Loucy (cell line): Measurements from ENCODE around the gene HDHD5.

Source experiments
- H2AFZ ChIP-seq: fragments of 200-600 bp; sonication (generic); 2 replicates; pipeline ENCODE4 v1.6.0; 2016; ENCODE audit warnings: antibody characterized with exemption, mild to moderate bottlenecking, low read length, moderate library complexity
- H3F3A ChIP-seq: fragments of 200-600 bp; 2 replicates; pipeline ENCODE4 v1.6.0; 2016; ENCODE audit warnings: antibody characterized with exemption, low read depth, mild to moderate bottlenecking
- H3K27me3 ChIP-seq: fragments of 200-600 bp; sonication (generic); 2 replicates; pipeline ENCODE4 v1.6.1; 2014; ENCODE audit warnings: low read length, mild to moderate bottlenecking; ENCODE audit not compliant: insufficient read depth, poor library complexity, severe bottlenecking
- H3K36me3 ChIP-seq: fragments of 200-600 bp; sonication (generic); 2 replicates; pipeline ENCODE4 v1.6.1; 2016; ENCODE audit warnings: low read length; ENCODE audit not compliant: insufficient read depth
- H3K4me1 ChIP-seq: fragments of 200-600 bp; sonication (generic); 2 replicates; pipeline ENCODE4 v1.5.1; 2014; ENCODE audit warnings: low read length, mild to moderate bottlenecking; ENCODE audit not compliant: insufficient read depth, poor library complexity, severe bottlenecking
- H3K4me2 ChIP-seq: fragments of 200-600 bp; sonication (generic); 2 replicates; pipeline ENCODE4 v1.6.0; 2014; ENCODE audit warnings: antibody characterized with exemption, low read length, low read depth, mild to moderate bottlenecking; ENCODE audit not compliant: poor library complexity, severe bottlenecking
- H3K4me3 ChIP-seq: fragments of 200-600 bp; sonication (generic); 2 replicates; pipeline ENCODE4 v1.5.1; 2014; ENCODE audit warnings: low read length, mild to moderate bottlenecking, mixed read lengths; ENCODE audit not compliant: poor library complexity, severe bottlenecking
- H3K79me2 ChIP-seq: fragments of 200-600 bp; sonication (generic); 2 replicates; pipeline ENCODE4 v1.6.1; 2014; ENCODE audit warnings: low read length; ENCODE audit not compliant: insufficient read depth
- H3K9ac ChIP-seq: fragments of 200-600 bp; sonication (generic); 2 replicates; pipeline ENCODE4 v1.6.0; 2014; ENCODE audit warnings: mild to moderate bottlenecking, low read depth, low read length, moderate library complexity; ENCODE audit not compliant: poor library complexity, severe bottlenecking
- H3K9me2 ChIP-seq: fragments of 200-600 bp; sonication (generic); replicated peaks from 2 replicates; pipeline ENCODE4 v1.6.1; 2016; ENCODE audit warnings: low read depth, low read length, mixed read lengths
- H3K9me3 ChIP-seq: fragments of 200-600 bp; sonication (generic); 2 replicates; pipeline ENCODE4 v1.6.1; 2014; ENCODE audit warnings: mild to moderate bottlenecking, antibody characterized with exemption, low read length, low read depth; ENCODE audit not compliant: insufficient read depth
- H4K20me1 ChIP-seq: fragments of 200-600 bp; sonication (generic); 2 replicates; pipeline ENCODE4 v1.6.0; 2014; ENCODE audit warnings: antibody characterized with exemption, low read length, mild to moderate bottlenecking; ENCODE audit not compliant: insufficient read depth, poor library complexity, severe bottlenecking
- CTCF ChIP-seq: fragments of 200-600 bp; sonication (generic); conservative IDR thresholded peaks from 2 replicates; pipeline ENCODE4 v1.5.1; 2014; ENCODE audit warnings: mild to moderate bottlenecking, antibody characterized with exemption, low read length
- EZH2phosphoT487 ChIP-seq: fragments of 200-600 bp; IDR thresholded peaks from 2 replicates; pipeline ENCODE4 v1.6.1; 2018; ENCODE audit warnings: antibody characterized with exemption, mild to moderate bottlenecking, moderate library complexity, borderline replicate concordance

The HDHD5 gene

GRCh38 chr22:17158568-17159503 is at the start of gene HDHD5:
HDHD5 (minus strand) TSS chr22:17159277; CDS start chr22:17159251, 26 bp downstream.
- Histone ChIP-seq H3F3A (no peaks in the 10 kb centered on the region), H3K79me2 (peaks cover 49% of the 10 kb centered on the region), H3K4me1 (peaks cover 23% of the 10 kb centered on the region), H3K9ac (peak within 1 kb of the TSS; percentile 69), H3K9me2 (no peaks in the 10 kb centered on the region), H3K9me3 (no peaks in the 10 kb centered on the region), H4K20me1 (peaks cover 26% of the 10 kb centered on the region), H3K4me2 (peak within 1 kb of the TSS; percentile 79), H3K4me3 (peak within 1 kb of the TSS; percentile 78), H2AFZ (peak within 1 kb of the TSS; percentile 95), H3K36me3 (no peaks in the 10 kb centered on the region), H3K27me3 (no peaks in the 10 kb centered on the region)
- TF ChIP-seq EZH2phosphoT487 (no peak), CTCF (no peak)

- Histone ChIP-seq H3K79me2 (no peaks in the 10 kb centered on the region), H3K9me3 (no peaks in the 10 kb centered on the region), H3K27me3 (no peaks in the 10 kb centered on the region), H3K4me1 (no peaks in the 10 kb centered on the region), H3K4me3 (no peak overlapping the region), H2AFZ (no peak overlapping the region), H3F3A (no peaks in the 10 kb centered on the region), H4K20me1 (no peaks in the 10 kb centered on the region), H3K36me3 (peaks cover 20% of the 10 kb centered on the region; the same call in 1 of the 2 replicates), H3K9me2 (no peaks in the 10 kb centered on the region), H3K4me2 (no peak overlapping the region), H3K9ac (no peak overlapping the region)
- TF ChIP-seq EZH2phosphoT487 (no peak), CTCF (peak; percentile 47)
These were observed 46.4 kb upstream of the HDHD5 start for GRCh38 chr22:17205432-17205831.

GRCh38 chr22:17201285-17201945 is 42.3 kb upstream of the HDHD5 start:
- H2AFZ ChIP-seq = no peak overlapping the region
- H4K20me1 ChIP-seq = no peaks in the 10 kb centered on the region
- no peaks in the 10 kb centered on the region for H3K79me2 ChIP-seq
- H3F3A ChIP-seq = no peaks in the 10 kb centered on the region
- no peak overlapping the region for H3K4me2 ChIP-seq
- no peaks in the 10 kb centered on the region for H3K9me2 ChIP-seq
- TF ChIP-seq EZH2phosphoT487 (no peak), CTCF (peak; percentile 48)
- H3K4me1 ChIP-seq = peaks cover 2% of the 10 kb centered on the region
- no peak overlapping the region for H3K4me3 ChIP-seq
- H3K9me3 ChIP-seq = no peaks in the 10 kb centered on the region
- H3K9ac ChIP-seq = no peak overlapping the region
- H3K27me3 ChIP-seq = no peaks in the 10 kb centered on the region
- peaks cover 13% of the 10 kb centered on the region; the same call in 1 of the 2 replicates for H3K36me3 ChIP-seq
